Vagina (tissue), 2 donors: ENCODE measurements around the gene HELZ.

ENCODE experiments used
- CTCF ChIP-seq, 3 experiments: fragments of 450-650 bp in 2 of 3; fragments of 200-600 bp in 1 of 3; sonication (generic) in 1 of 3; IDR thresholded peaks; one replicate each; pipeline ENCODE4 v1.5.1; 2017 to 2019; ENCODE audit warnings: antibody characterized with exemption in 3 of 3, mild to moderate bottlenecking in 2 of 3, moderate library complexity in 2 of 3
- POLR2A ChIP-seq, 2 donors: fragments of 450-650 bp; IDR thresholded peaks; one replicate each; pipeline ENCODE4 v1.6.1; 2017; ENCODE audit warnings: antibody characterized with exemption in 2 of 2, mild to moderate bottlenecking in 2 of 2, moderate library complexity in 2 of 2
- POLR2AphosphoS5 ChIP-seq, 2 donors: sonication (generic); formaldehyde crosslinking; IDR thresholded peaks; one replicate each; pipeline ENCODE4 v1.9.0; 2017; ENCODE audit warnings: antibody characterized with exemption in 2 of 2, mild to moderate bottlenecking in 2 of 2, low read depth in 1 of 2; ENCODE audit not compliant: insufficient read depth in 1 of 2

- TF ChIP-seq POLR2A (IDR thresholded peaks at IDR 0.05), result no peak
- TF ChIP-seq CTCF (IDR thresholded peaks at IDR 0.05), result no peak
- TF ChIP-seq POLR2AphosphoS5 (IDR thresholded peaks at IDR 0.05; ENCODE audit: insufficient read depth in 1 of 2, low read depth in 1 of 2), result no peak
Observed at GRCh38 chr17:67043283-67043682, 201.7 kb downstream of the HELZ start.
